H1 (cell line): ENCODE measurements around the gene HMGA1.

Experiments
- E2F6 ChIP-seq: IDR thresholded peaks from 2 replicates; pipeline ENCODE4 v1.6.1; 2012; ENCODE audit warnings: inconsistent platforms
- RAD21 ChIP-seq, 2 experiments: IDR thresholded peaks in 1 of 2; conservative IDR thresholded peaks in 1 of 2; 2 replicates each; pipeline ENCODE4 v1.6.1; 2011; ENCODE audit warnings: low read depth in 2 of 2, low read length in 2 of 2, improper control_type of control experiment in 1 of 2, inconsistent platforms in 1 of 2, mild to moderate bottlenecking in 1 of 2, moderate library complexity in 1 of 2

- TF ChIP-seq E2F6 (no peak), RAD21 (IDR thresholded peaks at IDR 0.05 in 1 of 2, conservative IDR thresholded peaks at IDR 0.05 in 1 of 2; ENCODE audit: low read depth in 2 of 2, low read length in 2 of 2) (no peak)
Observed at GRCh38 chr6:34200340-34200971, 36.2 kb upstream of the HMGA1 start.
